Left renal pelvis (tissue), 4 donors: ENCODE measurements around the gene SLC16A10. TPM values are rescaled to one million over a fixed set of nuclear protein-coding genes. Genes with fewer than 3 reads are reported as not detected.
"Not testable (repeated sequence)": the region's sequence is repeated elsewhere in the genome, so short reads cannot be mapped to it uniquely, and the experiment has no call there.

ENCODE experiments used
- DNase-seq, 4 donors: peaks; one replicate each; pipeline ENCODE4 v3.0.0-alpha.2; 2013; ENCODE audit warnings: low read depth in 4 of 4, low spot score in 3 of 4
- polyA plus RNA-seq, 4 donors: library from polyadenylated mRNA; unstranded; fragments of 120-200 nt; gene quantifications; one replicate each; pipeline ENCODE4 v1.2.1, GENCODE V29; 2013; ENCODE audit not compliant: insufficient read length in 4 of 4

The SLC16A10 gene
- polyA plus RNA-seq, 4 donors, result 1.1 to 29.2 (median 24.5) TPM

DNA sequence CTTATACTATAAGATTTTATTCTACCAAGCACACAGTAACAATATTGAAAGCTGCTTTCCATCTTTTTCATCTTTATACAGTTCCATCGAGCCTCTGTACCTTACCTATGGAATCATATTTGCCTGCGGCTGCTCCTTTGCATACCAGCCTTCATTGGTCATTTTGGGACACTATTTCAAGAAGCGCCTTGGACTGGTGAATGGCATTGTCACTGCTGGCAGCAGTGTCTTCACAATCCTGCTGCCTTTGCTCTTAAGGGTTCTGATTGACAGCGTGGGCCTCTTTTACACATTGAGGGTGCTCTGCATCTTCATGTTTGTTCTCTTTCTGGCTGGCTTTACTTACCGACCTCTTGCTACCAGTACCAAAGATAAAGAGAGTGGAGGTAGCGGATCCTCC is 89.8 kb downstream of the SLC16A10 start:
- no peak for DNase-seq

DNA sequence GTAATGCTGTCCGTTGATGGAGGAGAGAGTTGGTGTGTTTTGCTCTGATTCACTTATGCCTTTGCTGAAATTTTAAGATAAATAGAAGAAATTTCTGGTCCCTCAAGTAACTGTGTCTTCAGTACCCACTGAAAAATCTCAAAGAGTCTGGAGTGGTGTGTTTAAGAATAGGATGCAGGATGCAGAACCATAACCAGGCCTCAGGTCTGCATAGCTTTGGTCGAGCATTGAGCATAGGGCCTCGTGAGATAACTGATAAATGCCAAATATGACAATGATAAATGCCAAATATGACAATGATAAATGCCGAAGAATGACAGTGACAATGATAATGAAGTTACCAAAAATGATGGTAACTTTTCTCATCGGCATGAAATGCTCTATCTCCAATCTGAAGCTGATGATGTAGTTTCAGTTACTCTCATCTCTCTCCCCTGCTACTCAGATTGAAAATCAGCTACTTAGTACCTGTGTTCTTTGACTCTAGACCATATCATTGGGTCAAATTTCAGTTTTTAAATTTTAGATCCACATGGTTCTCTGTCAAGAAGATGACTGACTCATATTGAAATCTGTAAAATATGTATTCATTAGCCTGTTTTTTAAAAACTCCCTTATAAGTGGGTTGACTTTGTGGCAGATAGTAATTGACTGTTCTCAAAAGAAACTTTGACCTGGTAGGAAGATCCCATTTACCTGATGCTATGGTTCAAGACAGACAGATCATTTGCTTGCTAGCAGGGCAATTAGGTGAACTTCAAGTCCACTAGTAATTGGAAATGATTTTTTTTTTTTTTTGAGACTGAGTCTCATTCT is 96.6 kb downstream of the SLC16A10 start:
- DNase-seq, result no peak

DNA sequence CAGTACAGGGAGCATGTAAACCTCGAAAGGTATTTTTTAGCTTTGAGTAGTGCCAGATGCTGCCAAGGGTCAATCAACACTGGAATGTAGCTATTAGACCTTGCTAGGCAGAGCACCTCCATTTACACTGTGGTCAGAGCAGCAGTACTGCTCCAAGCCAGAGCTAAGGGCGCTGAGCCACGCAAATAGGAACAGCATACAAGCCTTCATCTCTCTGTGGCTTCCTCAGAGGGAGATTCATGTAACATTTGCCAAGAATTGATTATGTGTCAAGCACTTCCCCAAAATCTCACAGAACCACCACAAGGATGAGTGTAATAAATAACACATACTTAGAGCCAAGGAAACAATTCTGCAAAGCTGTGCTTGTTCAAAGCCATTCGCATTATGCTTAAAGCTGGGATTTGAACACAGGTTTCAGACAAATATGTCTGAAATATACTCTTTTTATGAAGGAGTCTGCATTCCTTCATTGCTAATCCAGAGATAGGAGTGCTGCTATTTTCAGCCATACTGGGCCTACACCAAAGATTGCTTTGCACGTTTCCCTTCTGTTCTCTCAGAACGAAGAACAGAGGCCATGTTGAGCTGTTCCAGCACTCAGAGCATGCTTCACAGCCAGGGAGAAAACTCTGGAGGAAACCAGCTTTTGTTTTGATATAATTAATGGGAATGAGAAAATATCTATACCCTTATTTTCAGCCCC is 97.7 kb downstream of the SLC16A10 start:
- no peak for DNase-seq

DNA sequence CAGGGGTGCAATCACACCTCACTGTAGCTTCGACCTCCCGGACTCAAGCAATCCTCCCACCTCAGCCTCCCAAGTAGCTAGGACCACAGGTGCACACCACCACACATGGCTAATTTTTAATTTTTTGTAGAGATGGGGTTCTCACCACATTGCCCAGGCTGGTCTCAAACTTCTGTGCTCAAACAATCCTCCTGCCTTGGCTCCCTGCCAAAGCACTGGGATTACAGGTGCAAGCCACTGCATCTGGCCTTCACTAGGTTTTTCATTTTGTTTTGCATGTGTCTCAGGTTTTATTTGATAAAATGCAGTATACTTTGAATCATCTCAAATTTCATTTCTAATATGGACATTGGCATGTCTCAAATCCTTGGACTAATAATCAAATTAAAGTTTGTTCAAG is 98.7 kb downstream of the SLC16A10 start:
- DNase-seq, result no peak

DNA sequence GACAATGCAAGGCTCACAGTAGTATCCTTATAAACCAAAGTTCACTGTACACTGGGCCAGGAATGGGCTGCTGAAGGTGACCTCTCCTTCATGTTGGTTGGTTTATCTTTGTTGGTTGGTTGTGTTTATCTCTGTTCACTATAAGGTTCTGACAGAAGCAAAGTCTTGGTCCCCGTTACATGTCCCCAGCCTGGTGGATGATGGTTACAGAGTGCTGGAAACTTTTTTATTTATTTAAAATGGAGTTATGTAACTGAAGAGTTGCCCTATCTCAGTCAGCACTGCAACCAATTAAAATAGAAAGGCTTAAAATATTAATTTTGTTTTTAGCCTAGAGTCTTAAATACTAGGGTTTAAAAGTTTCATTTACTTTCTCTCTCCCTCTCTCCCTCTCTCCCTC is 100.6 kb downstream of the SLC16A10 start:
- no peak for DNase-seq

DNA sequence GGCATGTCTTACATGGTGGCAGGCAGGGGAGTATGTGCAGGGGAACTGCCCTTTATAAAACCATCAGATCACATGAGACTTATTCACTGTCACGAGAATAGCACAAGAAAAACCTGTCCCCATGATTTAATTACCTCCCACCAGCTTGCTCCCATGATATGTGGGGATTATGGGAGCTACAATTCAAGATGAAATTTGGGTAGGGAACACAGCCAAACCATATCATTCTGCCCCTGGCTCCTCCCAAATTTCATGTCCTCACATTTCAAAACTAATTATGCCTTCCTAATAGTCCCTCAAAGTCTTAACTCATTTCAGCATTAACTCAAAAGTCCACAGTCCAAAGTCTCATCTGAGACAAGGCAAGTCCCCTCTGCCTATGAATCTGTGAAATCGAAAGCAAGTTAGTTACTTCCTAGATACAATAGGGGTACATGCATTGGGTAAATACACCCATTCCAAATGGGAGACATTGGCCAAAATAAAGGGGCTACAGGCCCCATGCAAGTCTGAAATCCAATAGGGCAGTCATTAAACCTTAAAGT is 102.4 kb downstream of the SLC16A10 start:
- not testable (repeated sequence) for DNase-seq

DNA sequence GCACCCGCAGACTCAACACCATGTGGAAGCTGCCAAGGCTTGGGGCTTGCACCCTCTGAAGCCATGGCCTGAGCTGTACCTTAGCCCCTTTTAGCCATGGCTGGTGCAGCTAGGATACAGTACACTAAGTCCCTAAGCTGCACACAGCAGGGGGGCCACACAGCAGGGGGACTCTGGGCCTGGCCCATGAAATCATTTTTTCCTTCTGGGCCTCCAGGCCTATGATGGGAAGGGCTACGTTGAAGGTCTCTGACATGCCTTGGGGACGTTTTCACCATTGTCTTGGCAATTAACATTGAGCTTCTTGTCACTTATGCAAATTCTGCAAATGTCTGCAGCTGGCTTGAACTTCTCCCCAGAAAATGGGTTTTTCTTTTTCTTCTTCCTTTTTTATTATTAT is 103.3 kb downstream of the SLC16A10 start:
- no peak for DNase-seq

DNA sequence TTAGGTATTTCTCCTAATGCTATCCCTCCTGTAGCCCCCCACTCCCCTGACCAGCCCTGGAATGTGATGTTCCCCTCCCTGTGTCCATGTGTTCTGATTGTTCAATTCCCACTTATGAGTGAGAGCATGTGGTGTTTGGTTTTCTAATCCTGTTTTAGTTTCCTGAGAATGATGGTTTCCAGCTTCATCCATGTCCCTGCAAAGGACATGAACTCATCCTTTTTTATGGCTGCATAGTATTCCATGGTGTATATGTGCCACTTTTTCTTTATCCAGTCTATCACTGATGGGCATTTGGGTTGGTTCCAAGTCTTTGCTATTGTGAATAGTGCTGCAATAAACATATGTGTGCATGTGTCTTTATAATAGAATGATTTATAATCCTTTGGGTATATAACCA is 103.8 kb downstream of the SLC16A10 start:
- DNase-seq, result not testable (repeated sequence)

DNA sequence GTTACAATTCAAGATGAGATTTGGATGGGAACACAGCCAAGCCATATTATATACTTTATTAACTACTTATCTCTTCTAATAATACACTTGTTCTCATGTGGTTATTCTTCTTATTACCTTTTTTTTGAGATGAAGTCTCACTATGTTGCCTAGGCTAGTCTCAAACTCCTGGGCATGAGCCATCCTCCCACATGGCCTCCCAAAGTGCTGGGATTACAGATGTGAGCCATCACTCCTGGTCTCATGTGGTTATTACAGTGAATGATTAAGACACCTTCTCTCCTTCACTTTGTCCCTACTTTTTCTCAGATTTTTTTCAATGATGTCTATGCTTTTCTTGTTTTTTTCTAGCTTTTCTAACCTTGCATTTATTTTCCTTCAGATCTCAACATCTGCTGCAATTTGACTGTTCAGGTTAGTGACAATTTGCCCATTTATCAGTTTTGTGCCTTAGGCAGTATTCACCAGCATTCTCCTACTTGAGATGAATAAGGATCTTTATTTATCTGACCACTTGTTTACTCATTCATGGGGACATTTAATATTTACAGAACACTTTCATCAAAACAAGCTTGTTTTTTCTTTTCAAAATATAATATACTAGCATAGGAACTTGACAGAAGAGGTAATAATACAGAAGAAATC is 105.7 kb downstream of the SLC16A10 start:
- DNase-seq, result no peak

DNA sequence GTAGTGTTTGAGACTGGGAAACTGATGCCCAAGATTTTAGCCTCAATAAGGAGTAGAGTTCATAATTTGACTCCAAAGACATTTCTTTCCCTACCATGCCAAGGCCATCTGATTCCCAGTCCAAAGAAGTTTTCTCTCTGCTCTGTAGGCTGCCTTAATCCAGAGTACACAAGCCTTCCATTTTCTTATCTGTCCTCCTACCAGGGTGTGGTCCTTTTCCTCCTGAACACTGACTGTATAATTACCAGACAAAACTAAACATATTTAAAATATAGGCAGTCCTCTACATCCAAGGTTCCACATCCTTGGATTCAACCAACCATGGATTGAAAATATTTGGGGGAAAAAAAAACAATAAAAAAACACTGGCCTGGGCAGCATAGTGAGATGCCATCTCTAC is 108.4 kb downstream of the SLC16A10 start:
- DNase-seq, result no peak

DNA sequence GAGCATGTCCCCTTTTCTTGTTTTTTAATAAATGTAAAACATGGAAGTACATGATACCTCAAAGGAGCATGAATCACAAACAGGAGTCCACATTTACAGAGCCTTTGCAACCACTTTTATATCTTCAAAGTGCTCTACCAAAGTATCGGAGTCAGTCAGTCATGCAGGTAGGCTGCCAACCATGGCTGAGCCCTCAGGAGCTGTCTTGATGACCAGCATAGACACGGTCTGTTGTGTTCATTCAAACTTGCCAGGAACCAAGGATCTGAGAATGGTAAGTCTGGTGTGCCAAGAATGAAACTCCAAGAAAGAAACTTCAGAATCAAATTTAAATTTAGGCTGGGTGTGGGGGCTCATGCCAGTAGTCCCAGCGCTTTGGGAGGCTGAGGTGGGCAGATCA is 111.5 kb downstream of the SLC16A10 start:
- no peak for DNase-seq

DNA sequence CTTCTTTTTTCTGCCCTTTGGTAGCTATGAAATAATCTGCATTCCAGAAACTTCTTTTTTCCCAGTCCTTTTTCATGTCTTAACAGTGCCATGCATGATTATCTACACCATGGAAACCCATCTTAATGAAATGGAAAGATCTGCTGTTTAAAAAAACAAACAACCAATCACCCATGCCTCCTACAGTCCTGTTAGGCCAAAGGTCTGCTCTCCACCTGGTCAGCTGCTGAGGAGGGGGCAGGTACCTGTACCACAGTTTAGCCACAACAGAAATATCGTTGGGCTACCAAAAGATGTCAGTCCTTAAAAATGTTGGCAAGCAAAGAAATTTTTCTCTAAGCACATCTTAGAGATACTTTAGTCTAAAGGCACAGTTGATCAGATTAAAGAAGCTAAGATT is 112.6 kb downstream of the SLC16A10 start:
- no peak for DNase-seq

DNA sequence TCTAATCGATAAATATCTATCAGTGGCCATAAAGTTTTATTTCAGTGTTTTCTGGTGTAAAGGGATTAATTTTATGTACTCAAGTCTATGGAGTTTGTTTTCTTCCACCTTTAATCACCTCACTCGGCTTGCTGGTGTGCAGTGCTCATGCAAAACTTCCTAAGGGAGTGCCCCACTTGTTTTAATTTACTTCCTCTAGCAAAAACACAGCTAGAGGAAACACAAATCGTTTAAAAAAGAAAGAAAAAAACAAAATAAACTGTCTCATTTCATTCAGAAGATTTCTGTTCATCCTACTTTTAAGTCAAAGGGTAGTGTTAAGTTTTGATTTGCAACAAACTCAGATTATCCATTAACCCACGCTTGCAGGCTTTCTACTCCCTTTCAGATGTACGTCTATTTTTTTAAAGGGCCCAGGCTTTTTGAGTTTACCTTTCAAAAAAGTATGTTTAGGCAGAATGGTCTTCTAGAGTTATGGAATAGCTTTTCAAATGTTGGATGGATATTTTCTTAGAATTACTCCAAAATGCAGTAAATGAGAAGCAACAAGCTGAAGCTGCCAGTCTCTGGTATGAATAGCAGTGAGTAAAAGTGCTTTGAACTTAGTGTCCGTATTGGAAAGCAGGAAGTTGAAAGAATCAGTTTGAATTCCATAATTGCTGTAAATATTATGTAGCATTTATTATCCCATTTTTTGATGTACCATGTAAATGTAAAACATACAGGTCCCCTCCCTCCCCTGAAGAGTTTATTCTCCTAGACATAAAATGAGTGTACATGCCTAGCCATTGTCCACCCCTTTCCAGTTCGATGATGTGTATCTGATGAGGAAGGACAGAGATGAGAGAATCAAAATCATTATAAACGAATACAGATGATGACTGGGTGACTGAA is 113.3 kb downstream of the SLC16A10 start:
- DNase-seq, result no peak

DNA sequence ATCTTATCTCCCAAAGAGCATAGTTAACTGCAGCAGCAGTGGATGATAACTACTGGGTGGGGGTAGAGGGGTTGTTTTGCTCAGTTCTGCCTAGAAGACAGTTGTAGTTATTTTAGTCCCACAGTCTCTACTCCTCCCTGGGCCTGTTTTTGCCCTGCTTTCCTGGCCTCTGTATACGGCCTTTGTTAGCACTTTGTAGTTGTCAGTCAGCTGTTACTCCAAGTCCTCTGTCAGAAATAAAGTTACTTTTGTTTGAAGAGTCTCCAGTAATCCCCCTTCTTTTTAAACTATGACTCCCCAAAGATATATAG is 113.9 kb downstream of the SLC16A10 start:
- DNase-seq, result no peak

DNA sequence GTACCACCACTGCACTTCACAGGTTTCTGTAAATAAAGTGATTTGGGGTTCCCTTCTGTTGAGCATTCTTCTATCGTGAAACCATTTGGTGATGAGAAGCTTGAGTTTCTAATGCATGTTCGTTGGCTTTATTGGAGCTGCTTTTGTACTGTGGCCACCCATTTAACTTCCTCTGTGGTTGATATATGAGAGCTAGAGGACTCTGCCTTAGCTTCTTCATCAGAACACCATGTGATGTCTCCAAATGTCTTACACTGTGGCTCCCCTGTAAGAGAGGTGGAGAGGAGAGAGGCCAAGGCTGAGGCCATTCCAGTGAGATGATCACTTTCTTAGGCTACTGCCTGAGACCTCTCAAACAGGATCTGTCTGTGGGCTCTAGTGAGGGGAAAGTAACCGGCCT is 114.5 kb downstream of the SLC16A10 start:
- DNase-seq, result no peak

DNA sequence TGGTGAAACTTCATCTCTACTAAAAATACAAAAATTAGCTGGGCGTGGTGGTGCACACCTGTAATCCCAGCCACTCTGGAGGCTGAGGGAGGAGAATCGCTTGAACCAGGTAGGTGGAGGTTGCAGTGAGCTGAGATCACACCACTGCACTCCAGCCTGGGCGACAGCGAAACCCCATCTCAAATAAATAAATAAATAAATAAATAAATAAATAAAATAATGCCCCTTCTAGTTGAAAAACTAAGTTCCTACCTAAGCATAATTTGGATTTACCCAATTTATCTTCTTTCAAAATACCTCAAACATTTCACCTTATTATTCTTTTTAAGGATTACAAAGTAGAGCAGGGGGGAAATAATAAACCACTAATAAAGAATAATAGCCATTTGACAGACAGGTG is 116.2 kb downstream of the SLC16A10 start:
- DNase-seq, result not testable (repeated sequence)

DNA sequence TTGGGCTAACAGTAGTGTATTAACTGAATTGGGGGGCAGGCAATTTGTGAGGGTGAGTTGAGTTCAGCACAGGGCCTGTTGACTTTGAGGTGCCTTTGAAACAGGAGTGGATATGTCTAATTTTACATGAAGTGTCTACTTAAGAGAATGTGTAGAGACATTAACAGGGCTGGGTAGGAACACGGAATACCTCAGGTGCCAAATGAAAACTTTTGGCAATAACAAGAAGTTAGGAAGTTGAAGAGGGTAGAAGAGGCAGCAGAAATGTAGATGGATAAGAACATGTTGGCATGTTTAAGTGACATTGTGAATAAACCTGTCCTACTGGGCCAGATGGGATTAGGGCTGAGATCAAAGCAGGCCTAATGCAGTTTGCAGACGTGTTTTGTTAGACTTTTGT is 117.0 kb downstream of the SLC16A10 start:
- DNase-seq, result no peak

DNA sequence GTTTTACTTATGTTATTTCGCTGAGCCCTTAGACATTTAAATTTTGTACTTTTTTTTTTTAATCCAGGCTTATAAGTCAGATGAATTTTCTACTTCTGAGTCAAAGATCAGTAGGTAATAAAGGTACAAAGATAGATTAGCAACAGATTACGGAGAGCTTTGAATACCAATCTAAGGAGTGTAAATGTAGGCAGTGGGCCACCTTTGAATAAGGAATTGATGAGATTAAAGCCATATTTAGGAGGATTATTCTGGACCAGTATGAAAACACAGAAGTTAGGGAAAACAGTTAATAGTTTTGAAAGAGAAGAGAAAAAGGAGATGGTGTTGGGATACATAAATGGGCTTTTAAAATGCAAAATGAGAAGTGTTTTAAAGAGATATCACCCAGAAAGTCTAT is 117.6 kb downstream of the SLC16A10 start:
- DNase-seq, result no peak

DNA sequence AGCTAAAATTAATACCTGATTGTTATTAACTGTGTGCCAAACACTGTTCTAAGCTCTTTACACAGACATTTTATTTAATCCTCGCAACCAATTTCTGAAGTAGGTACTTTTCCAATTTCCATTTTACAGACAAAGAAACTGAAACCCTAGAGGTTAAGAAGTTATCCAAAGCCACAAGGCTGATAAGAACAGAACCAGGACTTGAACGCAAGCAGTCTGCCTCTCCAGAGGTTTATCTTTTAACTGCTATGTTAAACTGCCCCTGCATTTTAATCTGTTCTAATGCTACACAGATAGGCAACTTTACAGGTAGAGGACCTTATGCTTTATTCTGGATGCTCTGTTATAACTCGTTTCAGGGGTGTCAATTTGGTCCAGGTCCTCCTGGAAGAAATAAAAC is 118.2 kb downstream of the SLC16A10 start:
- DNase-seq, result no peak

DNA sequence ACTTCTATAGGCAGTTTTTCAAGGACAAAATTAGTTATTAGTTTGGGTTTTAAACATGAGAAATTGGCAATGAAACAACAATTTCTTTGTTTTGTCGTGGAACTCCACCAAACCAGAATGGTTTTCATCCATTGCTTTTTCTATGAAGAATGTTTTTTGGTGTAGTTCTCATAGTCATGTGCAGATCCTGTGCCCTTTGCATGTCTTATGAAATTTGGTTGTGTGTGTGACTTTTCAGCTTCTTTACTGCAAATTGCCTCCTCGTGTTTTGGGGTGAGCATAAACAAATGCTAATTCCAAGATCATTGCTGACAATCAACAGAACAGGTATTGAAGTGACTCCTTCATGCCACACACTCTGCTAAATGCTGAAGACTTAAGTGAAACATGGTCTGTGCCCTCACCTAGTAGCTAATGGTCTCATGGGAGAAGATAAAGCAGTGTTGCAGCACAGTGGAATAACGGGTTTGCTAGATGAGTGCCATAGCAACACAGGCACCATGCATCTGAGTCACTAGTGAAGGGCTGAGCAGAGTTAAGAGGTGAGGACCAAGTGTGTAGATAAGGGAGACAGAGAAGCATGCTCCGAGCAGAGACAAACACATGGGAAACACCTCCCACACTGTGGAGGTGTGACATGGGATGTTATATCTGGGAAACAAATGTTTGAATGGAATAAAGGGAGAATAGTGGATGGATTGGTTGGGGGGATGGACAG is 120.0 kb downstream of the SLC16A10 start:
- no peak for DNase-seq
